TTC549 (cell line): ENCODE data around the gene SNCAIP.
"Not testable (repeated sequence)": the region's sequence is repeated elsewhere in the genome, so short reads cannot be mapped to it uniquely, and the experiment has no call there.

ENCODE experiments used
- FAIRE-seq: peaks from 2 replicates; lab custom pipeline; 2012; peaks lifted over from hg19 to GRCh38; lab: Jason Lieb, UNC

SNCAIP gene

GRCh38 chr5:122315521-122315920 is 3.5 kb downstream of the SNCAIP start:
- no peak for FAIRE-seq

DNA sequence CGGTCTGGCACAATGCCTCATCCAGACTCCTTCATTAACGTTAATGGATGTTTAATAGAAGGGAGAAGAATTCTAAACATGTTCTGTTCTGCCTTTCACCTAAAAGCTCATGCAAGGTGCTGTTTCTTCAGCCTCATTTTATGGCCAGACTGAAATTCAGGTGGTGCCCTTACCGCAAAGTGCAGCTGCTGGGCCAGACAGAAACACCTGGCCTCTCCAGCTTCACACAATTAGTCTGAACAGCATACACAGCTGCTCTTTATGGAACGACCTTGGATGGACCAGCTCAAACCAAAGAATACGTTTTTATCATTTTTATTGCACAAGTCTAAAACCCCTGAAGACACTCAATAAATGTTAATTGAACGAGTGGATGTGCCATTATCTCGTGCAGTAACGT is 4.6 kb downstream of the SNCAIP start:
- no peak for FAIRE-seq

GRCh38 chr5:122319897-122320296 is 7.9 kb downstream of the SNCAIP start:
- FAIRE-seq, result no peak

DNA sequence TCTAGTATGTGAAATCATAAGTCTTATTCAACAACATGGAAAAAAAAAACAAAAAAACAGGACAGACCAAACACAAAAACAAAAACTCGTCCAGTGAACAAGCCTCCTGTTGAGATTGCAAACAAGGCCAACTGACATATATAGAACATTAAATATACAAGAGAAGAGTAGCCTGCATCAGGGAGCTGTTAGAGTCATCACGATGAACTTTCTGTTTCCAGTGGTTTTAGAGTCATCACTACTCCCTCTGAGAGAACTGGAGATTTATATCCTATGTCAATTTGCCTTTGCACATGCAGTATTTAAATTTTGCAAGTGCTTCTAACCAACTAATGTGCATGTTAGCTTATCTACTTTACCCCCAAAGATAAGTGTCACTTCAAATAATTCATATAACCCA is 9.9 kb downstream of the SNCAIP start:
- no peak for FAIRE-seq

DNA sequence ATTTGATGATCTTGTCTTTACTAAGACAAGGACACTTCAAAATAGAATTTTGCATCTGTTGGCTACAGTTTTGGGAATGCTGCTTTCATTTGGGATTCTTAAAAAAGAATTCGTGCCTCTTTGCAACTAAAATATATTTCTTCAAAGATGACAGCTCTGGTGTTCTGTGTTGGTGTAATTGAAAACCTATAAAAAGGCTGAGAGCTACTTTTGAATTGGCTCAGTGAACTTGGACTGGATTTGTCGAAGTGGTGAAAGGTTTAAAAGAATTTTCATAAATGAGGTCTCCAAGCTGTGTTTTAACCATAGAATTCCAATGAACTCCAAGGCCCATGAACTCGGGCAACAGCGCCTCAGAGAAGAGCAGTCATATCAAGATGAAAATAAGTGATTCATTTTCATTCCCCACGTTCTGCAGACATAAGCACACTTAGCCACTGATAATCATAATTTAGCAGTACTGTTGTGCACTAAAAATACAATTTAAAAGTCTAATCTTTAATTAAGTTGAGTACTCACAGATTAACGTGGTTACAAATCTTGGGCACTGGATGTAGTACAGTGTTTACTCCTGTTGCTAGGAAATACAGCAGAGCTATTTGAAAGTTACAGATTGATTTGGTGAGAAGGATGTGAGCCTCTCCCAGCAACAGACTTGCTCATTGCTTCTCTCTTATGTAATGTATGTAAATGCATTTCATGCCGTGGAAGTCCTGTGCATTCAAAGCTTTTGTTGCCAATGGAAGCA is 10.9 kb downstream of the SNCAIP start:
- no peak for FAIRE-seq

GRCh38 chr5:122323738-122324137 is 11.7 kb downstream of the SNCAIP start:
- FAIRE-seq, result no peak

DNA sequence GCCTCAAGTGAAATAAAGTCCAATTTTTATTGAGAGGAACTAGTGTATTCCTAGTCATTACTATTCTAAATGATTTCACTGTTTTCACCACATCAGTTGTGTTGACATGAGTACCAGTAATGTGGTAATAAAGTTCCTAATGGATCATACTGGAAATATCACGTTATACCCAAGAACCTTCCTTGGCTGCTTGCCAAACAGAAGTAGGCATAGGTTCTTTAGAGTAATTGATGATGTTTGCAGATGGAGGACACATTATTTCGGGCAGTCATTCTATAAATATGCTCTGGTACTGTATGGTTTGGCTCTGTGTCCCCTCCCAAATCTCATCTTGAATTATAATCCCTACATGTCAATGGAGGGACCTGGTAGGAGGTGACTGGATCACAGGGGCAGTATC is 15.1 kb downstream of the SNCAIP start:
- FAIRE-seq, result no peak

DNA sequence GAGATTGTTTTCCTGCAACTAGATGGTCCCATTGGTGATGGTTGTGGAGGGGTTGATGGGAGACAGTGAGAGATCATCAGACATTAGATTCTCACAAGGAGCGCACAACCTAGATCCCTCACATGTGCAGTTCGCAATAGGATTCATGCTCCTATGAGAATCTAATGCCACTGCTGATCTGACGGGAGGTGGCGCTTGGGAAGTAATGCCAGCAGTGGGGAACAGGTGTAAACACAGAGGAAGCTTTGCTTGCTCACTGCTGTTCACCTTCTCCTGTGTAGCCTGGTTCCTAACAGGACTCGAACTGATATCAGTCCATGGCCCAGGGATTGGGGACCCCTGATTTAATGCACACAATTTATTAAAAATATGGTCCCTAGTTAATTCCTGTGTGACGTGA is 18.8 kb downstream of the SNCAIP start:
- FAIRE-seq, result no peak

GRCh38 chr5:122332599-122333555 is 20.8 kb downstream of the SNCAIP start:
- no peak for FAIRE-seq

GRCh38 chr5:122333564-122333963 is 21.5 kb downstream of the SNCAIP start:
- FAIRE-seq, result no peak

- FAIRE-seq, result no peak
Observed at GRCh38 chr5:122339591-122339990, 27.6 kb downstream of the SNCAIP start.

- FAIRE-seq, result no peak
Observed at GRCh38 chr5:122341087-122341486, 29.1 kb downstream of the SNCAIP start.

GRCh38 chr5:122342256-122342655 is 30.2 kb downstream of the SNCAIP start:
- FAIRE-seq, result no peak

DNA sequence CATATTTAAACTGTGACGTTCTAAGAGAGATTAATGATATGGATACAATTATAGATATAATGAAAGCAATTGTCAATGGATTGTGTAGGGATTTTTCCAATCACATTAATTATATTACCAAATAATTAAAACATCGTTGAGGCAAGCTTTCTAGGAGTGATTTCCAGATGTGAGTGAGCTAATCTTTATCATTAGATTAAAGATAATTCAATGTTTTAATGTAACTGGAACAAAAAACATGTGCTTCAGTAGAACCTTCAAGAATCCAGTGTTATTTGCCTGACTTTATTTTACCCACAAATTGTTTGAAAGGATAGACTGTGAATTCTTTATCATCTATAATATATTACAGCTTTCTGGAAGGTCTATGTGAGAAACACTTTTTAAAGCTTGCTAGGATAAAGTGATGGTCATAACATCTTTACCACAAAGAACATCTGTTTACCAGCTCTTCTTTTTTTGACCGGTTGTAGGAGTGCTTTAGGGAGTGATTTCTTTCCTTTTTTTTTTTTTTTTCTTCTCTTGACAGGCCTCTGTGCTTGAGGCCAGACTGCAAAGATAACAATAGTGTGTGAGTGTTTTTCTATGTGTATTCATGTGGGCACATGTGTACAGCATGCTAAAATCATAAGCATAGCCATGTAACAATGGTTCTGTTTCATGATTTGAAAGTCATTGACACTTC is 35.0 kb downstream of the SNCAIP start:
- no peak for FAIRE-seq

DNA sequence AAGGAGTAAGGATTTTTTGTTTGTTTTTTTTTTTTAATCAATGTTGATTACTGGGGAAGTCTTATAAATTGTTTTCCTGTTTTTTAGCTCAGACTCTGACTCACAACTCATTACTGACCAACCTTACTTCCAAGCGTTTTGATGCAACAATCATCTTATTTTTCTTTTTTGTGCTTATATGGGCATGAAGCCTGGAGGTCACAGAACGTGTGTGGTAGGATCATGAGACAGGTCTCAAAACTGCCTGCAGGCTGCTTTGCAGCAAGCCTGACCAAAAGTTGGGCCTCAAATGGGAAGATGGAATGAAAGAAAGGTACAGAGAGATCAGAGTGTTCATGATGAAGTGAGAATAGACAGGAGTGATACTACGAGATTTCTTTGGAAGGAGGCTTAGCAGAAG is 38.5 kb downstream of the SNCAIP start:
- no peak for FAIRE-seq

GRCh38 chr5:122351416-122352157 is 39.5 kb downstream of the SNCAIP start:
- no peak for FAIRE-seq

GRCh38 chr5:122352331-122352730 is 40.3 kb downstream of the SNCAIP start:
- FAIRE-seq, result no peak

GRCh38 chr5:122353361-122353760 is 41.3 kb downstream of the SNCAIP start:
- FAIRE-seq, result not testable (repeated sequence)

GRCh38 chr5:122354293-122354692 is 42.3 kb downstream of the SNCAIP start:
- FAIRE-seq, result no peak

- FAIRE-seq, result no peak
Observed at GRCh38 chr5:122355324-122355723, 43.3 kb downstream of the SNCAIP start.

DNA sequence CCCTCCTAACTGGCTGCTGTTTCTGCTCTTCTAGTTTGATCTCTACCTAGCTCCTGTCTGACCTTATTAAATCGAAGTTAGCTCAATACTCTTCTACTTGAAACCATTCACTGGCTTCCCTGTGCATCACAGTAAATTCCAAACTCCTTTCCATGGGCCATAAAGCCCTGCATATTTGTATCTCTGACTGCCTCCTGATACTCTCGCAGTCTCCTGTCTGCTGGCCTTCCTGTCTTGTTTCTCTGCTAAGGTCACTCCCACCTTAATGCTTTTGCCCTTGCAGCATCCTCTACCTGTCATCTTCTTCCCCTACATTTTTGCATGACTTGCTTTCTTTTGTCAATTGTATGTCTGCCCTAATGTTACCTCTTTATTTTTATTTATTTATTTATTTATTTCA is 44.8 kb downstream of the SNCAIP start:
- FAIRE-seq, result no peak

DNA sequence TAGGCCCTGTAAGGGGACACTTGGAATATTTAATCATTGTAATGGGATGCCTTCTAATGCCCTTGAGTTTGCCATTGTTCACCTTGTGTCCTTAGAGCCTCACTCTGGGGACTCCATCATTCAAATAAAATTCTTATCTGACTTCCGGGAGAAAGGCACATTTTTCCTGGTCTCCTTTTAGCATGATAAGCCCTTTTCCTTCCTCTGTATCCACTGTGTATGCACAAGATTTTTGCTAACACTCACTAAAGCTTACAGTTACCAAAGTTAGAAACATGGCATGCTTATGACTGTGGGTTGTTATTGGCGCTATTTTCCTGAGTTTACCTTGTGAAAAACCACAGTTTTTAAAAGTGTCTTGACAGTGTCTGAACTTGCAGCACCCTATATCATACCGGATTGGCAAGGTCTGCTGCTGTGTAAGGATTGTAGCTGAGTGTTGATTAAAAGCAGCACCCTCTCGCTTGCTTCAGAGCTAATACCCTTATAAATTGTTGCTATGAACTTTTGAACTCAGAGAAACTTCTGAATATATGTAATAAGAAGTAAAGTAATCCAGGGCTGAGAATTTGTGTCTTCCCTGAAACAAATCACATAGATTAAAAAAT is 46.4 kb downstream of the SNCAIP start:
- FAIRE-seq, result no peak
